PC-3 (cell line): ENCODE results near the gene PREP.

Source experiments
- CTCF ChIP-seq: fragments of 300-600 bp; sonication (generic); conservative IDR thresholded peaks from 2 replicates; pipeline ENCODE4 v1.5.1; 2017; ENCODE audit warnings: antibody characterized with exemption, low read depth, mild to moderate bottlenecking, low read length
- EZH2 ChIP-seq: fragments of 300-600 bp; sonication (generic); IDR thresholded peaks from one replicate; pipeline ENCODE4 v1.6.1; 2017; ENCODE audit warnings: antibody characterized with exemption, mild to moderate bottlenecking, low read length; ENCODE audit not compliant: unreplicated experiment

- TF ChIP-seq CTCF = no peak
- no peak for TF ChIP-seq EZH2
Observed at GRCh38 chr6:105352037-105352617, 50.8 kb downstream of the PREP start.
